Measurements from ENCODE around the gene KCTD10.

DNA sequence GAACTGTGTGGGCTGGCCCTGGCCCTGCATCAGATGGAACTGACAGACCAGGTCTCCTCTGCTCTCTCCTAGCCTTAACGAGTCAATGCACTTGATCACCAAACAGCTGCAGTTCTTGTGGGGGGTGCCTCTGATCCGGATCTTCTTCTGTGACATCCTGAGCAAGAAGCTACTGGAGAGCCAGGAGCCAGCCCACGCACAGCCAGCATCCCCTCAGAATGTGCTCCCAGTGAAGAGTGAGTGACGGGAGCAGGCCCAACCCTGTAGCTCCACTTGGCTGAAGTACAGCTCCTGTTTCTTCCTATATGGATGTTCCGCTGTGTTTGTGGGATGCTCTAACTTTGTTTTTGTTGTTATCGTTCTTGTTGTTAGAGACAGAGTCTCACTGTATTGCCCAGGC lies 24.2 kb upstream of the KCTD10 start:
- TF ChIP-seq, protein P1, sequence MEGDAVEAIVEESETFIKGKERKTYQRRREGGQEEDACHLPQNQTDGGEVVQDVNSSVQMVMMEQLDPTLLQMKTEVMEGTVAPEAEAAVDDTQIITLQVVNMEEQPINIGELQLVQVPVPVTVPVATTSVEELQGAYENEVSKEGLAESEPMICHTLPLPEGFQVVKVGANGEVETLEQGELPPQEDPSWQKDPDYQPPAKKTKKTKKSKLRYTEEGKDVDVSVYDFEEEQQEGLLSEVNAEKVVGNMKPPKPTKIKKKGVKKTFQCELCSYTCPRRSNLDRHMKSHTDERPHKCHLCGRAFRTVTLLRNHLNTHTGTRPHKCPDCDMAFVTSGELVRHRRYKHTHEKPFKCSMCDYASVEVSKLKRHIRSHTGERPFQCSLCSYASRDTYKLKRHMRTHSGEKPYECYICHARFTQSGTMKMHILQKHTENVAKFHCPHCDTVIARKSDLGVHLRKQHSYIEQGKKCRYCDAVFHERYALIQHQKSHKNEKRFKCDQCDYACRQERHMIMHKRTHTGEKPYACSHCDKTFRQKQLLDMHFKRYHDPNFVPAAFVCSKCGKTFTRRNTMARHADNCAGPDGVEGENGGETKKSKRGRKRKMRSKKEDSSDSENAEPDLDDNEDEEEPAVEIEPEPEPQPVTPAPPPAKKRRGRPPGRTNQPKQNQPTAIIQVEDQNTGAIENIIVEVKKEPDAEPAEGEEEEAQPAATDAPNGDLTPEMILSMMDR (IDR thresholded peaks at IDR 0.05; ENCODE audit: low read length), result no peak
- TF ChIP-seq EZH2 (IDR thresholded peaks at IDR 0.05; ENCODE audit: borderline replicate concordance, low read length), result no peak

All from OCI-LY1 (cell line).